Activated CD4-positive, alpha-beta T cell treated with anti-CD3 and anti-CD28 coated beads, Interleukin-2, Interleukin-6, amounts not matched to agents 100 ng/mL and 50 ng/mL, durations not matched to agents 16 hours and 8 hours (primary cell): ENCODE results near the gene STT3B.

Experiments
- DNase-seq: peaks from one replicate; pipeline ENCODE4 v3.0.0-alpha.2; 2020

The STT3B gene

GRCh38 chr3:31610700-31611275 lies 78.1 kb downstream of the STT3B start:
- peak; percentile 19 for DNase-seq

GRCh38 chr3:31613177-31613576 lies 80.5 kb downstream of the STT3B start:
- DNase-seq, result no peak

DNA sequence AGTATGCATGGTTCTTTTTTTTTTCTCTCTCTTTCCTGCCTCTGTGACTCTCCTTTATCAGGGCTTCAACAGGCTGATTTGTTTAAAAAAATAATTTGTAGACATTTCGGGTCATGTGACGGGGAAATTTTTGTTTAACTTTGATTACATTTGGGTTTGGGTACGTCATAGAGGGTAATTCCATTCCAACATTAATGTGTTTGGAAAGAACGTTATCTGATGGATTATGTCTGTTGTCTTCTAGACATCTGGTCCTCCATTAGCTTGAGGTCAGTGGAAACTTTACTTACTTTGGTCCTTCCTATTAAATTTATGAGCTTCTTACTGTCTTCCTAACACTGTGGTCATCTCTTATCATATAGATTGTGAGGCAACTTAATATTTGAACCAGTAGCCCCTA lies 80.9 kb downstream of the STT3B start:
- DNase-seq, result no peak

- DNase-seq, result no peak
Measured at GRCh38 chr3:31614162-31614921, 81.6 kb downstream of the STT3B start.

DNA sequence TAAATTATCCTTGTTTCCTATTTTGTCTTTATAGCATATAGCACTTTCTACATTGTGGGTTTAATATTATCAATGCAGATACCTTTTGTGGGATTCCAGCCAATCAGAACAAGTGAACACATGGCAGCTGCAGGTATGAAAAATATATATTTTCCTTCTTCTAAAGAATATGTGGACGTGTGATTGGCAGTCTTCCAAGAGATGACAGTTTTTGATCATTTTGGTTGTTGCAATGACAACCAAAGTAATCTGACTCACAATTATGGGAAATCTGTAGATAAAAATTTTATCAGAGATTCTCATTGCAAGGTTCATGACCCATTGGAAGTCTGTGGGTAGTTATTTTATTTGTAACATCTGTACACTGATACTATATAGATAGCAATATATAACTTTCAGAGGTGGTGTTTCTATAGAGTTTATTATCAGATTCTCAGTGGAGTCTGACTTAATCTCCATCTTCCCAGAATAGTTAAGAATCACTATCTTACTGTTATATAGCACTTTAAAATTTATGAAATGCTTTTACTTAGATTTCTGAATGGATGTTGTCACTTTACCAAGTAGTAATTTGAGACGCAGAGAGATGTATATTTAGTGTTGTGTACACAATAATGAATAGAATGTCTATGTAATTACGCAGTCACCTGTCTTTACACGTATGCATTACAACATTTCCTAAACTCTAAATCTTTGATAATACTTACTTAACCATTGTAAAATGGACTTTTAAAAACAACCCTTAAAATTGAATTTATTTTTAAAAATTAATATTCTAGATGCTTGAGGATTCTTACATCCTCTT lies 82.5 kb downstream of the STT3B start:
- no peak for DNase-seq

DNA sequence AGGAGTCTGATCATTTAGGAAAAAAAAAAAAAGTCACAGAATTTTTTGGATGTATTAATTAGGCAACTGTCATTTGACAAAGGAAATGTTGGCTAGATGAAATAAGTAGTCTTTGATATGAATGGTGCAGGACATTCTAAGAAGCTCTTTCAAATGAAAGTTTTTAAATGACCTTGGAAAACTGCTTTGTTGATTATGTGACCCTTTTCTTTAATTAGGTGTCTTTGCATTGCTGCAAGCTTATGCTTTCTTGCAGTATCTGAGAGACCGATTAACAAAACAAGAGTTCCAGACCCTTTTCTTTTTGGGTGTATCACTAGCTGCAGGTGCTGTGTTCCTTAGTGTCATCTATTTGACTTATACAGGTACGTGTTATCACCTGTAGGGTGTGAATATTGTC lies 84.0 kb downstream of the STT3B start:
- no peak for DNase-seq

GRCh38 chr3:31620656-31621055 lies 87.9 kb downstream of the STT3B start:
- peak; percentile 18 for DNase-seq

- DNase-seq, result no peak
Measured at GRCh38 chr3:31621314-31621713, 88.6 kb downstream of the STT3B start.

- DNase-seq, result no peak
Measured at GRCh38 chr3:31622636-31623288, 90.0 kb downstream of the STT3B start.

GRCh38 chr3:31624083-31624709 lies 91.5 kb downstream of the STT3B start:
- DNase-seq, result no peak

DNA sequence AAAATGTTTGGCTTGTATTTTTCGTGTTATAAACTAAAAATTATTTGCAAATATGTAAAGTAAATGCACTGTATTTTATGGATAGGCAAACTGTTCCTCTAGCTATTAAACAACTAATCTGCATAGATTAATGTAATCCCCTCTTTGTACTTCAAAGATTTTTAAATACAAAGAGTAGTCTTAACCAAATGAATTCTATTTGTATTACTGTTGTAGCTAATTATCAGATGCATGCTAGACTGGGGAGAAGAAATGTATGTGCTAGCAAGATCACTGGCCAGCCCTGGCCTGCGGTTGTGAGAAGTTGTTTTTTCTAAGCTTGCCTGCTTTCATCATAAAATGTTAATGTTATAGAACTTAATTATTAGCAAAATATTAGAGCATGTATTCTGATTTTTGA lies 92.6 kb downstream of the STT3B start:
- no peak for DNase-seq

GRCh38 chr3:31629054-31629453 lies 96.3 kb downstream of the STT3B start:
- no peak for DNase-seq

- no peak for DNase-seq
Measured at GRCh38 chr3:31634476-31634875, 101.8 kb downstream of the STT3B start.

DNA sequence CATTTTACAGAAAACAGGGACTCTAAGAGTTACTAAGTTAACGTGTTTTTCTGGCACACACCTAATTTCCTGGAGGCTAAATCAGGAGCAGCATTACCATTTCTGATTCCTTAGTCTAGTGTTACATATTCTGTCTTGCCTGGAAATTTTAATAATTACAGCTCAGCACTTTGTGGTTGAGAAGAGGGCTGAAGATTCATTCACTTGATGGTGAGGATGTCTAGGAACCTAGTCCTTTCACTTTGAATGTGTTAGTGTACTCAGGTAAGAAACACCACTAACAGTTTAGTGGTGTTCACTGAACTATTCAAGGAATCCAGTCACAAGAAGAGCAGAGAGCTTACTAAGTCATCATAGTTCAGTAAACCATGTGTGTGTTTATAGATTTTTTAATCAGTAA lies 102.8 kb downstream of the STT3B start:
- peak; percentile 65 for DNase-seq

DNA sequence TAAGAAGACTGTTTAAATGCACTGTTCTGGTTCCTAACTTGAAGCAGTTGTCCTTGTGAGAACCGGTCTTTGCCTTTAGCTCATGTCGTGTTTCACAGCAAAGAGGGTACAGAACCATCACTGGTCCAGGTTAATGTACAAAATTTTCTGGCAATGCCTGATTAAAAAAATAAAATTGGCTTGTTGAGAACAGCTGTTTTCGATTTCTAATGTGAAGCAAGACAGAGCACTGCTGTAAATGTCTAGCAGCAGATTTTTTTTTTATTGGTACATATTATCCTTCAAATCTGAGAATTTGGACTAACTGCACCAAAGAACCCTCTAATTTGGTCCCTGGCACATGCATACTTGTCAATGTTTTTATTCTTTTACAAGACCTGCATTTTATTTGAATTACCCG lies 103.3 kb downstream of the STT3B start:
- no peak for DNase-seq

GRCh38 chr3:31636694-31637442 lies 104.1 kb downstream of the STT3B start:
- peak; percentile 28 for DNase-seq

DNA sequence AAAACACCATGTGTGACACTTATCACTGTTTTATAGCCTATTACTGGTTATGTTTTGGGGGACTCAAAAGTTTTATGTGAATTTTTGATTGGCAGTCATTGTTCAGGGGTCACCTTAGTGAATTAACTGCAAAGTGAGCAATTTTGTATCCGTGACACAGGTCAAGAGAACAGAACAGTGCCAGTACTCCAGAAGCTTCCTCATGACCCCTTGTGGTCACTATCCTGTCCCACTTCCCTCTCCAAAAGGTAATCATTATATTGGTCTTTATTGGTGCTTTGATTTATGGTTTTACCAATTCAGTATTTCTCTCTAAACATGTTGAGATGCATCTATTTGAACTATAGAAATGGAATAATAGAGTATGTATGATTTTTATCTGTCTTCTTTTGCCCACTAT lies 107.1 kb downstream of the STT3B start:
- no peak for DNase-seq

- DNase-seq, result no peak
Measured at GRCh38 chr3:31645256-31645655, 112.5 kb downstream of the STT3B start.

DNA sequence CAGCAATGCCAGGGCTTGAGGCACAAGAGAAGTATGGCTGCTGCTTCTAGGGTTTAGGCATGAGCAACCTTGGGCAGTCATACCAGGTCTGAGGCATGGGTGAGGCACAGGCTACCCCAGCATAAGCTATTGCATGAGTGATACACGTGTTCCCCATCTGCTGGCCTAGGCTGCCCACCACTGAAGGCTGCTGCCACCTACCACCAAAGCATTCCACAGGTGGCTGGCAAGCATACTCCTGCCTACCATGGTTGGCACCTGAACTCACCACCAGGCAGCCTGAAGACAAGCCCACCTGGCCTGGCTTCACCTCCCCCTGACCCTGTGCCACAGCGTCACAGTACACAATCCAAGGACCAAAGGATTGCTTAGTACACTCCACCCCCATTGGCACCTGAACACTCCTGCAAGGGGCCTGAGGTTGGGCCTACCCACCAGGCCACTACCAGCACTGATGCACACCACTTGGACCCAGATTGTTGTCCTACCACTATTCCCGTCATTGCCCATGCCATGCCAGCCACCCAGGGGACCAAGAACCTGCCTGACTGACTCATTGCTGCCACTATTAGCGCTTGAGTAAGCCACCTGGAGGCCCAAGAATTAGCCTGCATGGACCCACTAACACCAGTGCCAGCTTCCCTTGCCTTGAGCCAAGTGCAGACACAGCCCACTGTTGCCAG lies 115.7 kb downstream of the STT3B start:
- DNase-seq, result no peak

DNA sequence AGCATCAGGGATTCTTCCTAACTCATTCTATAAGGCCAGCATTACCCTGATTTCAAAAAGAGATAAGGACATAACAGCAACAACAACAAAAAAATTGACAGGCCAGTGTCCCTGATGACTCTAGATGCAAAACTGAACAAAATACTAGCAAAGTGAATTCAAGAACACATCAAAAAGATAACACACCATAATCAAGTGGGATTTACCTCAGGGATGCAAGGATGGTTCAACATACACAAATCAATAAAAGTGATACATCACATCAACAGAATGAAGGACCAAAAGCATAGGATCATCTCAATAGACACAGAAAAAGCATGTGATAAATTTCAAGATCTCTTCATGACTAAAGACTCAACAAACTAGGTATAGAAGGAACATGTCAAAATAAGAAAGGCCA lies 119.6 kb downstream of the STT3B start:
- DNase-seq, result no peak

- no peak for DNase-seq
Measured at GRCh38 chr3:31653464-31653863, 120.7 kb downstream of the STT3B start.

GRCh38 chr3:31654998-31655397 lies 122.3 kb downstream of the STT3B start:
- DNase-seq, result no peak
